HEK293 (cell line): ENCODE results near the gene AEN.
A peak's percentile ranks its signal among the peaks of the same experiment; 100 is the strongest.

Experiments used
- GLIS1 ChIP-seq: fragments of 450-650 bp; formaldehyde crosslinking; IDR thresholded peaks from 2 replicates; pipeline ENCODE4 v1.5.1; 2016; ENCODE audit warnings: missing biosample characterization, missing genetic modification characterization
- OVOL3 ChIP-seq: fragments of 450-650 bp; formaldehyde crosslinking; IDR thresholded peaks from 2 replicates; pipeline ENCODE4 v1.5.1; 2016; ENCODE audit warnings: missing biosample characterization, missing genetic modification characterization
- YY2 ChIP-seq: fragments of 450-650 bp; formaldehyde crosslinking; IDR thresholded peaks from 2 replicates; pipeline ENCODE4 v1.5.1; 2016; ENCODE audit warnings: missing biosample characterization, missing genetic modification characterization
- ZBTB7A ChIP-seq: fragments of 450-650 bp; formaldehyde crosslinking; IDR thresholded peaks from 2 replicates; pipeline ENCODE4 v1.5.1; 2016; ENCODE audit warnings: low read depth, missing biosample characterization, missing genetic modification characterization
- ZNF112 ChIP-seq: fragments of 450-650 bp; formaldehyde crosslinking; IDR thresholded peaks from 2 replicates; pipeline ENCODE4 v1.5.0; 2017; ENCODE audit warnings: missing biosample characterization, missing genetic modification characterization
- ZNF19 ChIP-seq: fragments of 450-650 bp; formaldehyde crosslinking; IDR thresholded peaks from 2 replicates; pipeline ENCODE4; 2016; ENCODE audit warnings: missing biosample characterization, missing genetic modification characterization, low read depth
- ZNF292 ChIP-seq: fragments of 450-650 bp; formaldehyde crosslinking; IDR thresholded peaks from 2 replicates; pipeline ENCODE4 v1.5.1; 2016; ENCODE audit warnings: low read depth, missing biosample characterization, missing genetic modification characterization, borderline replicate concordance
- ZNF335 ChIP-seq: fragments of 450-650 bp; formaldehyde crosslinking; conservative IDR thresholded peaks from 2 replicates; pipeline ENCODE4 v1.5.1; 2016; ENCODE audit warnings: missing biosample characterization, missing genetic modification characterization
- ZNF416 ChIP-seq: fragments of 450-650 bp; formaldehyde crosslinking; IDR thresholded peaks from 2 replicates; pipeline ENCODE4 v1.5.1; 2016; ENCODE audit warnings: missing biosample characterization, missing genetic modification characterization
- ZNF544 ChIP-seq: fragments of 450-650 bp; formaldehyde crosslinking; IDR thresholded peaks from 2 replicates; pipeline ENCODE4 v1.5.0; 2017; ENCODE audit warnings: missing biosample characterization, missing genetic modification characterization
- ZNF558 ChIP-seq: fragments of 450-650 bp; formaldehyde crosslinking; IDR thresholded peaks from 2 replicates; pipeline ENCODE4 v1.5.1; 2016; ENCODE audit warnings: missing biosample characterization, missing genetic modification characterization
- ZNF777 ChIP-seq: fragments of 450-650 bp; formaldehyde crosslinking; IDR thresholded peaks from 2 replicates; pipeline ENCODE4 v1.5.1; 2017; ENCODE audit warnings: missing biosample characterization, missing genetic modification characterization, borderline replicate concordance
- ZNF837 ChIP-seq: fragments of 450-650 bp; formaldehyde crosslinking; IDR thresholded peaks from 2 replicates; pipeline ENCODE4 v1.5.1; 2016; ENCODE audit warnings: missing biosample characterization, missing genetic modification characterization
- ZSCAN23 ChIP-seq: fragments of 450-650 bp; formaldehyde crosslinking; IDR thresholded peaks from 2 replicates; pipeline ENCODE4 v1.5.1; 2016; ENCODE audit warnings: missing biosample characterization, missing genetic modification characterization
- ZXDB ChIP-seq: fragments of 450-650 bp; formaldehyde crosslinking; IDR thresholded peaks from 2 replicates; pipeline ENCODE4 v1.5.1; 2016; ENCODE audit warnings: missing biosample characterization, missing genetic modification characterization
- TF ChIP-seq, protein P1 (sequence below): fragments of 450-650 bp; formaldehyde crosslinking; IDR thresholded peaks from 2 replicates; pipeline ENCODE4 v1.5.1; 2017; ENCODE audit warnings: missing biosample characterization, missing genetic modification characterization
- TF ChIP-seq, protein P2 (sequence below): fragments of 450-650 bp; formaldehyde crosslinking; IDR thresholded peaks from 2 replicates; pipeline ENCODE4 v1.5.1; 2017; ENCODE audit warnings: missing biosample characterization, missing genetic modification characterization
- TF ChIP-seq, protein P3 (sequence below): fragments of 450-650 bp; formaldehyde crosslinking; IDR thresholded peaks from 2 replicates; pipeline ENCODE4 v1.5.1; 2016; ENCODE audit warnings: missing biosample characterization, missing genetic modification characterization
- TF ChIP-seq, protein P4 (sequence below): fragments of 450-650 bp; IDR thresholded peaks from 2 replicates; pipeline ENCODE4 v1.5.1; 2018; ENCODE audit warnings: missing biosample characterization, missing genetic modification characterization
- TF ChIP-seq, protein P5 (sequence below): fragments of 450-650 bp; formaldehyde crosslinking; IDR thresholded peaks from 2 replicates; pipeline ENCODE4 v1.5.1; 2016; ENCODE audit warnings: missing biosample characterization, missing genetic modification characterization
- TF ChIP-seq, protein P6 (sequence below): fragments of 450-650 bp; formaldehyde crosslinking; IDR thresholded peaks from 2 replicates; pipeline ENCODE4 v1.5.1; 2016; ENCODE audit warnings: missing biosample characterization, missing genetic modification characterization
- TF ChIP-seq, protein P7 (sequence below): fragments of 450-650 bp; formaldehyde crosslinking; IDR thresholded peaks from 2 replicates; pipeline ENCODE4 v1.5.1; 2016; ENCODE audit warnings: missing biosample characterization, missing genetic modification characterization
- TF ChIP-seq, protein P8 (sequence below): fragments of 450-650 bp; formaldehyde crosslinking; IDR thresholded peaks from 2 replicates; pipeline ENCODE4 v1.5.1; 2016; ENCODE audit warnings: missing biosample characterization, missing genetic modification characterization

The AEN gene

DNA sequence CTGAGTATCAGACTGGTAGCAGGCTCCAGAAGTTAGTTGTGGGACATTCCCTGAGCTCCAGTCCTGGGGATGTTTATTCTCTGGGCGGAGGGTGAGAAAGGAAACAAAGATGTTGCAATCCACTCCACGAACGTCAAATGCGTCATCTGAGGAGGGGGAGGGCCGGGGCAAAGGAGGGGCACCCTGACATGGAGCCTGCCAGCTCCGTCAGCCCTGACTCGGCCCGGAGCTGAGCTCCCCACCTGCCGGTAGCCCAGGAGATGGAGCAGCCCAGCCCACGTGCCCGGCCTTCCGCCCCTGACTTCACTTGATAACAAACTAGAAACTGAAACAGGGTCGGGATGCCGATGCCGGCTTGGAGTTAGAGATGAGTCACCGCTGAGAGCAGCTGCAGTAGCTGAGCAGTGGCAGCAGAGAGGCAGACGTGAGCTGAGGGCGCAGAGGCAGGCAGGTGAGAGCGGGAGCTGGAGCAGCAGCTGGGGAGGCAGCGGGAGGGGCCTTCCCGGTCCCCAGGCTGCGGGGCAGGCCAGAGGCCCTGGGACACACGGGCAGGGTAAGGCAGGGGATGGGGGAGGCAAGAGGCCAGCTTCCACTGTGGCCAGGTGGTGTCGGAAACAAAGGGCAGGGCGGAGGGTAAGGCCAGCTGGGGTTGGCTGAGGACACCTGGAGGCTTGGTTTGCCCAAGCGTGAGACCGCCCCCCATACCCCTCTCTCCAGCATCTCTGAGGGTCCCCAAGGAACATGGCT, 17.7 kb downstream of the AEN start, which contains the start of gene ISG20 (continued):
- TF ChIP-seq YY2, result no peak
- TF ChIP-seq, protein P1, sequence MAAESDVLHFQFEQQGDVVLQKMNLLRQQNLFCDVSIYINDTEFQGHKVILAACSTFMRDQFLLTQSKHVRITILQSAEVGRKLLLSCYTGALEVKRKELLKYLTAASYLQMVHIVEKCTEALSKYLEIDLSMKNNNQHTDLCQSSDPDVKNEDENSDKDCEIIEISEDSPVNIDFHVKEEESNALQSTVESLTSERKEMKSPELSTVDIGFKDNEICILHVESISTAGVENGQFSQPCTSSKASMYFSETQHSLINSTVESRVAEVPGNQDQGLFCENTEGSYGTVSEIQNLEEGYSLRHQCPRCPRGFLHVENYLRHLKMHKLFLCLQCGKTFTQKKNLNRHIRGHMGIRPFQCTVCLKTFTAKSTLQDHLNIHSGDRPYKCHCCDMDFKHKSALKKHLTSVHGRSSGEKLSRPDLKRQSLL, result peak; percentile 100
- TF ChIP-seq, protein P2, sequence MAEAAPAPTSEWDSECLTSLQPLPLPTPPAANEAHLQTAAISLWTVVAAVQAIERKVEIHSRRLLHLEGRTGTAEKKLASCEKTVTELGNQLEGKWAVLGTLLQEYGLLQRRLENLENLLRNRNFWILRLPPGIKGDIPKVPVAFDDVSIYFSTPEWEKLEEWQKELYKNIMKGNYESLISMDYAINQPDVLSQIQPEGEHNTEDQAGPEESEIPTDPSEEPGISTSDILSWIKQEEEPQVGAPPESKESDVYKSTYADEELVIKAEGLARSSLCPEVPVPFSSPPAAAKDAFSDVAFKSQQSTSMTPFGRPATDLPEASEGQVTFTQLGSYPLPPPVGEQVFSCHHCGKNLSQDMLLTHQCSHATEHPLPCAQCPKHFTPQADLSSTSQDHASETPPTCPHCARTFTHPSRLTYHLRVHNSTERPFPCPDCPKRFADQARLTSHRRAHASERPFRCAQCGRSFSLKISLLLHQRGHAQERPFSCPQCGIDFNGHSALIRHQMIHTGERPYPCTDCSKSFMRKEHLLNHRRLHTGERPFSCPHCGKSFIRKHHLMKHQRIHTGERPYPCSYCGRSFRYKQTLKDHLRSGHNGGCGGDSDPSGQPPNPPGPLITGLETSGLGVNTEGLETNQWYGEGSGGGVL (tag by site-specific recombination), result peak; percentile 68
- TF ChIP-seq, protein P3, sequence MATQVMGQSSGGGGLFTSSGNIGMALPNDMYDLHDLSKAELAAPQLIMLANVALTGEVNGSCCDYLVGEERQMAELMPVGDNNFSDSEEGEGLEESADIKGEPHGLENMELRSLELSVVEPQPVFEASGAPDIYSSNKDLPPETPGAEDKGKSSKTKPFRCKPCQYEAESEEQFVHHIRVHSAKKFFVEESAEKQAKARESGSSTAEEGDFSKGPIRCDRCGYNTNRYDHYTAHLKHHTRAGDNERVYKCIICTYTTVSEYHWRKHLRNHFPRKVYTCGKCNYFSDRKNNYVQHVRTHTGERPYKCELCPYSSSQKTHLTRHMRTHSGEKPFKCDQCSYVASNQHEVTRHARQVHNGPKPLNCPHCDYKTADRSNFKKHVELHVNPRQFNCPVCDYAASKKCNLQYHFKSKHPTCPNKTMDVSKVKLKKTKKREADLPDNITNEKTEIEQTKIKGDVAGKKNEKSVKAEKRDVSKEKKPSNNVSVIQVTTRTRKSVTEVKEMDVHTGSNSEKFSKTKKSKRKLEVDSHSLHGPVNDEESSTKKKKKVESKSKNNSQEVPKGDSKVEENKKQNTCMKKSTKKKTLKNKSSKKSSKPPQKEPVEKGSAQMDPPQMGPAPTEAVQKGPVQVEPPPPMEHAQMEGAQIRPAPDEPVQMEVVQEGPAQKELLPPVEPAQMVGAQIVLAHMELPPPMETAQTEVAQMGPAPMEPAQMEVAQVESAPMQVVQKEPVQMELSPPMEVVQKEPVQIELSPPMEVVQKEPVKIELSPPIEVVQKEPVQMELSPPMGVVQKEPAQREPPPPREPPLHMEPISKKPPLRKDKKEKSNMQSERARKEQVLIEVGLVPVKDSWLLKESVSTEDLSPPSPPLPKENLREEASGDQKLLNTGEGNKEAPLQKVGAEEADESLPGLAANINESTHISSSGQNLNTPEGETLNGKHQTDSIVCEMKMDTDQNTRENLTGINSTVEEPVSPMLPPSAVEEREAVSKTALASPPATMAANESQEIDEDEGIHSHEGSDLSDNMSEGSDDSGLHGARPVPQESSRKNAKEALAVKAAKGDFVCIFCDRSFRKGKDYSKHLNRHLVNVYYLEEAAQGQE (tag by site-specific recombination), result no peak
- TF ChIP-seq ZNF558 (tag by site-specific recombination), result no peak
- TF ChIP-seq OVOL3 (tag by site-specific recombination), result no peak
- peak; percentile 77 for TF ChIP-seq GLIS1 (tag by site-specific recombination)
- TF ChIP-seq, protein P4, sequence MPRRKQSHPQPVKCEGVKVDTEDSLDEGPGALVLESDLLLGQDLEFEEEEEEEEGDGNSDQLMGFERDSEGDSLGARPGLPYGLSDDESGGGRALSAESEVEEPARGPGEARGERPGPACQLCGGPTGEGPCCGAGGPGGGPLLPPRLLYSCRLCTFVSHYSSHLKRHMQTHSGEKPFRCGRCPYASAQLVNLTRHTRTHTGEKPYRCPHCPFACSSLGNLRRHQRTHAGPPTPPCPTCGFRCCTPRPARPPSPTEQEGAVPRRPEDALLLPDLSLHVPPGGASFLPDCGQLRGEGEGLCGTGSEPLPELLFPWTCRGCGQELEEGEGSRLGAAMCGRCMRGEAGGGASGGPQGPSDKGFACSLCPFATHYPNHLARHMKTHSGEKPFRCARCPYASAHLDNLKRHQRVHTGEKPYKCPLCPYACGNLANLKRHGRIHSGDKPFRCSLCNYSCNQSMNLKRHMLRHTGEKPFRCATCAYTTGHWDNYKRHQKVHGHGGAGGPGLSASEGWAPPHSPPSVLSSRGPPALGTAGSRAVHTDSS (tag by site-specific recombination), result no peak
- 0 out of 2 replicates have a peak, but pooled peaks have one; percentile 47 for TF ChIP-seq ZSCAN23 (tag by site-specific recombination)
- peak; percentile 65 for TF ChIP-seq ZNF335
- TF ChIP-seq ZNF112 (tag by site-specific recombination), result no peak
- no peak for TF ChIP-seq ZNF777
- no peak; the same call in 1 of the 2 replicates for TF ChIP-seq ZNF837 (tag by site-specific recombination)
- no peak for TF ChIP-seq ZBTB7A (tag by site-specific recombination)
- TF ChIP-seq, protein P5, sequence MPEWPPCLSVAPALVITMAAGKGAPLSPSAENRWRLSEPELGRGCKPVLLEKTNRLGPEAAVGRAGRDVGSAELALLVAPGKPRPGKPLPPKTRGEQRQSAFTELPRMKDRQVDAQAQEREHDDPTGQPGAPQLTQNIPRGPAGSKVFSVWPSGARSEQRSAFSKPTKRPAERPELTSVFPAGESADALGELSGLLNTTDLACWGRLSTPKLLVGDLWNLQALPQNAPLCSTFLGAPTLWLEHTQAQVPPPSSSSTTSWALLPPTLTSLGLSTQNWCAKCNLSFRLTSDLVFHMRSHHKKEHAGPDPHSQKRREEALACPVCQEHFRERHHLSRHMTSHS, result no peak
- no peak for TF ChIP-seq ZNF544 (tag by site-specific recombination)
- TF ChIP-seq, protein P6, sequence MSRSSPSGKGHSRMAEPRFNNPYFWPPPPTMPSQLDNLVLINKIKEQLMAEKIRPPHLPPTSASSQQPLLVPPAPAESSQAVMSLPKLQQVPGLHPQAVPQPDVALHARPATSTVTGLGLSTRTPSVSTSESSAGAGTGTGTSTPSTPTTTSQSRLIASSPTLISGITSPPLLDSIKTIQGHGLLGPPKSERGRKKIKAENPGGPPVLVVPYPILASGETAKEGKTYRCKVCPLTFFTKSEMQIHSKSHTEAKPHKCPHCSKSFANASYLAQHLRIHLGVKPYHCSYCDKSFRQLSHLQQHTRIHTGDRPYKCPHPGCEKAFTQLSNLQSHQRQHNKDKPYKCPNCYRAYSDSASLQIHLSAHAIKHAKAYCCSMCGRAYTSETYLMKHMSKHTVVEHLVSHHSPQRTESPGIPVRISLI (tag by site-specific recombination), result no peak
- TF ChIP-seq ZNF292 (tag by site-specific recombination), result no peak
- TF ChIP-seq ZXDB (tag by site-specific recombination), result peak; percentile 92
- TF ChIP-seq ZNF416, result no peak
- TF ChIP-seq, protein P7, sequence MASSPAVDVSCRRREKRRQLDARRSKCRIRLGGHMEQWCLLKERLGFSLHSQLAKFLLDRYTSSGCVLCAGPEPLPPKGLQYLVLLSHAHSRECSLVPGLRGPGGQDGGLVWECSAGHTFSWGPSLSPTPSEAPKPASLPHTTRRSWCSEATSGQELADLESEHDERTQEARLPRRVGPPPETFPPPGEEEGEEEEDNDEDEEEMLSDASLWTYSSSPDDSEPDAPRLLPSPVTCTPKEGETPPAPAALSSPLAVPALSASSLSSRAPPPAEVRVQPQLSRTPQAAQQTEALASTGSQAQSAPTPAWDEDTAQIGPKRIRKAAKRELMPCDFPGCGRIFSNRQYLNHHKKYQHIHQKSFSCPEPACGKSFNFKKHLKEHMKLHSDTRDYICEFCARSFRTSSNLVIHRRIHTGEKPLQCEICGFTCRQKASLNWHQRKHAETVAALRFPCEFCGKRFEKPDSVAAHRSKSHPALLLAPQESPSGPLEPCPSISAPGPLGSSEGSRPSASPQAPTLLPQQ, result 0 out of 2 replicates have a peak, but pooled peaks have one; percentile 70
- TF ChIP-seq, protein P8, sequence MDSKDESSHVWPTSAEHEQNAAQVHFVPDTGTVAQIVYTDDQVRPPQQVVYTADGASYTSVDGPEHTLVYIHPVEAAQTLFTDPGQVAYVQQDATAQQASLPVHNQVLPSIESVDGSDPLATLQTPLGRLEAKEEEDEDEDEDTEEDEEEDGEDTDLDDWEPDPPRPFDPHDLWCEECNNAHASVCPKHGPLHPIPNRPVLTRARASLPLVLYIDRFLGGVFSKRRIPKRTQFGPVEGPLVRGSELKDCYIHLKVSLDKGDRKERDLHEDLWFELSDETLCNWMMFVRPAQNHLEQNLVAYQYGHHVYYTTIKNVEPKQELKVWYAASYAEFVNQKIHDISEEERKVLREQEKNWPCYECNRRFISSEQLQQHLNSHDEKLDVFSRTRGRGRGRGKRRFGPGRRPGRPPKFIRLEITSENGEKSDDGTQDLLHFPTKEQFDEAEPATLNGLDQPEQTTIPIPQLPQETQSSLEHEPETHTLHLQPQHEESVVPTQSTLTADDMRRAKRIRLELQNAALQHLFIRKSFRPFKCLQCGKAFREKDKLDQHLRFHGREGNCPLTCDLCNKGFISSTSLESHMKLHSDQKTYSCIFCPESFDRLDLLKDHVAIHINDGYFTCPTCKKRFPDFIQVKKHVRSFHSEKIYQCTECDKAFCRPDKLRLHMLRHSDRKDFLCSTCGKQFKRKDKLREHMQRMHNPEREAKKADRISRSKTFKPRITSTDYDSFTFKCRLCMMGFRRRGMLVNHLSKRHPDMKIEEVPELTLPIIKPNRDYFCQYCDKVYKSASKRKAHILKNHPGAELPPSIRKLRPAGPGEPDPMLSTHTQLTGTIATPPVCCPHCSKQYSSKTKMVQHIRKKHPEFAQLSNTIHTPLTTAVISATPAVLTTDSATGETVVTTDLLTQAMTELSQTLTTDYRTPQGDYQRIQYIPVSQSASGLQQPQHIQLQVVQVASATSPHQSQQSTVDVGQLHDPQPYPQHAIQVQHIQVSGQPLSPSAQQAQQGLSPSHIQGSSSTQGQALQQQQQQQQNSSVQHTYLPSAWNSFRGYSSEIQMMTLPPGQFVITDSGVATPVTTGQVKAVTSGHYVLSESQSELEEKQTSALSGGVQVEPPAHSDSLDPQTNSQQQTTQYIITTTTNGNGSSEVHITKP (tag by site-specific recombination), result peak; percentile 99
- TF ChIP-seq ZNF19 (tag by site-specific recombination), result no peak
